GM18499 (cell line): ENCODE data around the gene FGF14.

Experiments used
- ATAC-seq: cut with Tn5 transposase; IDR thresholded peaks from one replicate; pipeline ENCODE4 v1.9.1; 2021; ENCODE audit warnings: moderate number of reproducible peaks; ENCODE audit not compliant: insufficient read depth, unreplicated experiment

Gene FGF14

GRCh38 chr13:101837288-101837687 lies 564.6 kb downstream of the FGF14 start:
- ATAC-seq, result no peak

- no peak for ATAC-seq
These were observed 565.9 kb downstream of the FGF14 start for GRCh38 chr13:101835920-101836319.

GRCh38 chr13:101833671-101834070 lies 568.2 kb downstream of the FGF14 start:
- ATAC-seq, result no peak

- ATAC-seq, result no peak
These were observed 571.8 kb downstream of the FGF14 start for GRCh38 chr13:101830035-101830434.

- ATAC-seq, result no peak
These were observed 572.4 kb downstream of the FGF14 start for GRCh38 chr13:101829484-101829883.

GRCh38 chr13:101828119-101828518 lies 573.7 kb downstream of the FGF14 start:
- ATAC-seq, result no peak

GRCh38 chr13:101817898-101818297 lies 584.0 kb downstream of the FGF14 start:
- no peak for ATAC-seq

- no peak for ATAC-seq
These were observed 590.0 kb downstream of the FGF14 start for GRCh38 chr13:101811881-101812280.

GRCh38 chr13:101811284-101811839 lies 590.5 kb downstream of the FGF14 start:
- ATAC-seq, result no peak

GRCh38 chr13:101799196-101799595 lies 602.7 kb downstream of the FGF14 start:
- no peak for ATAC-seq

GRCh38 chr13:101798437-101798836 lies 603.4 kb downstream of the FGF14 start:
- ATAC-seq, result no peak

- ATAC-seq, result no peak
These were observed 606.4 kb downstream of the FGF14 start for GRCh38 chr13:101795460-101795859.

GRCh38 chr13:101795025-101795424 lies 606.8 kb downstream of the FGF14 start:
- no peak for ATAC-seq

GRCh38 chr13:101792189-101792588 lies 609.7 kb downstream of the FGF14 start:
- no peak for ATAC-seq

- no peak for ATAC-seq
These were observed 616.0 kb downstream of the FGF14 start for GRCh38 chr13:101785858-101786257.

GRCh38 chr13:101784313-101784712 lies 617.5 kb downstream of the FGF14 start:
- no peak for ATAC-seq

- ATAC-seq, result no peak
These were observed 618.3 kb downstream of the FGF14 start for GRCh38 chr13:101783554-101783953.

- ATAC-seq, result no peak
These were observed 621.6 kb downstream of the FGF14 start for GRCh38 chr13:101780211-101780610.

GRCh38 chr13:101779147-101779546 lies 622.7 kb downstream of the FGF14 start:
- no peak for ATAC-seq

- ATAC-seq, result no peak
These were observed 626.6 kb downstream of the FGF14 start for GRCh38 chr13:101775267-101775666.

GRCh38 chr13:101774393-101774792 lies 627.5 kb downstream of the FGF14 start:
- ATAC-seq, result no peak

- no peak for ATAC-seq
These were observed 628.8 kb downstream of the FGF14 start for GRCh38 chr13:101773062-101773461.

- ATAC-seq, result no peak
These were observed 634.7 kb downstream of the FGF14 start for GRCh38 chr13:101767131-101767530.
